GM18861 (cell line): Measurements from ENCODE around the gene GAD2.

Source experiments
- ATAC-seq: cut with Tn5 transposase; IDR thresholded peaks from one replicate; pipeline ENCODE4 v1.9.1; 2021; ENCODE audit not compliant: unreplicated experiment

Gene GAD2

GRCh38 chr10:26216585-26217395, at the start of gene GAD2:
Gene GAD2 (plus strand): TSS chr10:26216774. CDS start chr10:26216810, 36 bp downstream.
- ATAC-seq, result no peak

- no peak for ATAC-seq
Measured at GRCh38 chr10:26169466-26169865, 47.1 kb upstream of the GAD2 start.

DNA sequence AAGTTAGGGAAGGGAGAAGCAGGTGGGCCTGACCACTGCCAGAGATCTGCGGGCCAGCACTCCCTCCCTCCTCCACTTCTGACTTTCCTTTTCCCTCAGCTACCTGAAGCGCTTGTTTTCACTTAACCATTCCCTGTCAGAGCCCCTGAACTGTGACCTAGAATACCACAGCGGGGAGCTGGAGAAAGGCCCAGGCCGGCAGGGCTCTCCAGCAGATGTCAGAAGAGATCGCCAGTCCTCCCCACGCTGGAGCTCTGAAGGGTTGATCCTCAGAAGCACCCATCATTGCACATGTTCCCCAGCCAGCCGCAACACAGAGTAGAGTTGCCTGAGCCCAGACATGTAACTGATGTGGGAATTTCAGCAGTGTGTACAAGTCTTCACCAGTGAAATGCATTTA, 44.4 kb upstream of the GAD2 start:
- ATAC-seq, result no peak

DNA sequence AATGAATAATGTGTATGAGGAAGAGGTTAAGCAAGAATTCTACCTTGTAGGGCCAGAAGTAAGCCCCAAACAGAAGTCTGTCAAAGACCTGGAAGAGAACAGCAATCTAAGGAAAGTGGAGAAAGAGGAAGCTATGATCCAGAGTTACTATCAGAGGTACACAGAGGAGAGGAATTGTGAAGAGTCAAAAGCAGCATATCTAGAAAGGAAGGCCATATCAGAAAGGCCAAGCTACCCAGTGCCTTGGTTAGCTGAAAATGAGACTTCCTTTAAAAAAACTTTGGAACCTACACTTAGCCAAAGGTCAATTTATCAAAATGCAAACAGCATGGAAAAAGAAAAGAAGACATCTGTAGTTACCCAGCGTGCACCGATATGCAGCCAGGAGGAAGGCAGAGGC, 42.7 kb upstream of the GAD2 start:
- ATAC-seq, result no peak

DNA sequence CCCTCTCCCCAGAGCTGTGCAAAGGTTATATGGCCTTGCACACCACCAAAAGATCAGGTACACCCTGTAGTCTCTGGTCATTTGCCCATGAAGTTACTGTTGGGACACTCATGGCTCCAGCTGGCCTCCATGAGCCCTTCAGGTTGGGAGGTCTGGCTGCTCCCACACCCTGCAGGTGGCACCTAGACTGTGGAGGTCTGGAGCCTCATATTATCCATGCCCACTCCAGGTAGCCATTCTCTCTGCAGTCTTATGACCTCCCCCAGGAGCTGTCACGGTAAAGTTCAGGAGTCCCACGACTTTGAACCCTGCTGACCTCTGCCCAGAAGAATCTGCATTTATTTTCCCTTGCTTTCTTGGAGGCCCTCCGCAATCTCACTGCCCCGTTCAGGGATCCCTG, 39.2 kb upstream of the GAD2 start:
- ATAC-seq, result no peak

GRCh38 chr10:26194275-26194674, 22.3 kb upstream of the GAD2 start:
- no peak for ATAC-seq

GRCh38 chr10:26197248-26197647, 19.3 kb upstream of the GAD2 start:
- ATAC-seq, result no peak

DNA sequence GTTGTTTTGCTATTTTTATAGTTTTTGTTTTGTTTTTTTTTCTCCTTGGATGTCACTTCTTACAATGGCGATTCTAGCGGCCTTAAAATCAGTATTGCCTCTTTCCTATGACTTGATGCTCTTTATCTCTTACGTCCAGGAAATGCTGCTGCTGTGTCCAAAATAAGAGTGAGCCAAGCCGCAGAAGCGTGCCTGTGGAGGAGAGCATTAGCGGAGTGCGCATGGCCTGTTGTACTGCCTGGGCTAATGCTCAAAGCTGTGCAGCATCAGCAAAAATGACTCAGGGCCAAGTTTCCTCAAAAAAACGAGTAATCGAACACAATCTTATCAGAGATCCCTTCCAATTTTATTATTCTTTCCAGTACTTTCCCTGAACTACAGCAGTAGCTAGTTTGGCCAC, 18.5 kb upstream of the GAD2 start:
- ATAC-seq, result no peak

DNA sequence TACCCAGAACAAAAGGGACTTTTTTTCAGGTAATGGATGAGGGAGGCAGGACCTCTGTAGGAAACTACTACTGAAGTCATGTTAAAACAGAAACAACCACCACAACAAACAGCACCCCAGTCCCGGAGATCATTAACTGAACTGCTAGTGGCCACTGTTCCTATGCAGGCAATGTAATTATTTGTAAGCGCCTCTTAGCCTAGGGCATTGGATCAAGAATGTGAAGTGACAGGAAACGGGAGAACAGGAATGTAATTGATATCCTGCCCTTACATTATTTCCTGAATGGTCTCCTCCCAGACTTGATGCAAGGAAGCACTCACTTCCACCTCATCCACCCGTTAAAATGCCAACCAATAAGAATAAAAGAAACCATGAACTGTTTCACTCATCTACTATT, 16.7 kb upstream of the GAD2 start:
- no peak for ATAC-seq

DNA sequence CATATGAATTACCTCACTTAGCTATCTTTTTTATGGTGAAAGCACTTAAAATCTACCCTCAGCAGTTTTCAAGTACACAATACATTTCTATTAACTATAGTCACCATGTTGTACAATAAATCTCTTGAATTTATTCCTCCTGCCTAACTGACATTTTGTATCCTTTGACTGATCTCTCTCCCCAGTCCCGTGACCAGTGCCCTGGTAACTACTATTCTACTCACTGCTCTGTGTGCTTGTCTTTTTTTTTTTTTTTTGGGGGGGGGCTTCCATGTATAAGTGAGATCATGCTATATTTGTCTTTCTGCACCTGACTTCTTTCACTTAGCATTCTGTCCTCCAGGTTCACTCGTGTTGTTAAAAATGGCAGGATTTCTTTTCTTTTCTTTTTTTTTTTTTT, 11.4 kb upstream of the GAD2 start:
- no peak for ATAC-seq

- ATAC-seq, result no peak
Measured at GRCh38 chr10:26211781-26212444, 4.7 kb upstream of the GAD2 start.

DNA sequence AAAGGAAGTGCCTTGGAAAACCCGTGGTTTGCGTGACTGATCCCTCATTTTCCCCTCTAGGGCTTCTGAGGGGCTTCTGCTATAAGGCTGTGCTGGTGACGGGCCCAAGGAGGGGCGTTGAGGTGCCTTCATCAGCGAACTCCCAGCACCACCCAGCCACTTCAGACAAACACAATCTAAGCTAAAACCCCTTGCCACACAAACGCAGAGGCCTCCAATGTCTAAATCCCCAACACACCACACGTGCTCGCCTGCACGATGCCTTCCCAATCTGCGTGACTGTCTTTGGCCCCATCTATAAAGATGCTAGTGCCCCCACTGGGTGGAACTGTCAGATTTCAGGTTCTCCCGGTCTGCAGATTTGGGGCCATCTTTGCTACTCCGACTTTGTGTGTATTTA, 4.1 kb upstream of the GAD2 start:
- no peak for ATAC-seq

DNA sequence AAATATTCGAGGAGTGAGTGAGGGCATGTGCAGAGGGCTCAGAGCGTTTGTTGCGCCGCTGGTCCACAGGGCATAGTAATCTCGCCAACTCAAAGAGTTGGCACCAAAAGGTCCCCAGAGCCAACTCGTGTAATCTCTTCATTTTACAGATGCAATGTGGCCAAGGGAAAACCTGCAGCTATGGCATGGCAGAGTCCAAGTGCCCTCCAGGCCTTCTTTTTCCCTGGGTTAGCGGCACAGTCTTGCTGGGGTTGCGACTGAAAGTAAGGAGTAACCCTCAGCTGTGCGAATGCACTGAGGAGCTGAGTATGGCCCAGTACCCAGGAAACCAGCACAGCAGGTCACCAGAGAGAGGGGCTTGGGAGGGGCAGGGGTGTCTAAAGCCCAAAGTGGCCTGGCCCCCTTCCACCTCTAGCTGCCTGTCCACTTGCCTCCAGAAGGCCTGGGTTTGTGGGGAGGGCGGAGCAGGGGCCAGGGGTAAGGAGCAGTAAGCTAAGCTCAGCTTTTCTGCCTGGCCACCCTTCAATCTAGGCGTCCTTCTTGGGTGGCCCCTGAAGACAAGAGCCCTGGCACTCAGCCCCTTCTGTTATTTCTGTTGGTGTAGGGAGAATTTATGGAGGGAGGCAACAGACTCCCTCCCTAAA, 3.3 kb upstream of the GAD2 start:
- ATAC-seq, result no peak

GRCh38 chr10:26214004-26214403, 2.6 kb upstream of the GAD2 start:
- ATAC-seq, result no peak

DNA sequence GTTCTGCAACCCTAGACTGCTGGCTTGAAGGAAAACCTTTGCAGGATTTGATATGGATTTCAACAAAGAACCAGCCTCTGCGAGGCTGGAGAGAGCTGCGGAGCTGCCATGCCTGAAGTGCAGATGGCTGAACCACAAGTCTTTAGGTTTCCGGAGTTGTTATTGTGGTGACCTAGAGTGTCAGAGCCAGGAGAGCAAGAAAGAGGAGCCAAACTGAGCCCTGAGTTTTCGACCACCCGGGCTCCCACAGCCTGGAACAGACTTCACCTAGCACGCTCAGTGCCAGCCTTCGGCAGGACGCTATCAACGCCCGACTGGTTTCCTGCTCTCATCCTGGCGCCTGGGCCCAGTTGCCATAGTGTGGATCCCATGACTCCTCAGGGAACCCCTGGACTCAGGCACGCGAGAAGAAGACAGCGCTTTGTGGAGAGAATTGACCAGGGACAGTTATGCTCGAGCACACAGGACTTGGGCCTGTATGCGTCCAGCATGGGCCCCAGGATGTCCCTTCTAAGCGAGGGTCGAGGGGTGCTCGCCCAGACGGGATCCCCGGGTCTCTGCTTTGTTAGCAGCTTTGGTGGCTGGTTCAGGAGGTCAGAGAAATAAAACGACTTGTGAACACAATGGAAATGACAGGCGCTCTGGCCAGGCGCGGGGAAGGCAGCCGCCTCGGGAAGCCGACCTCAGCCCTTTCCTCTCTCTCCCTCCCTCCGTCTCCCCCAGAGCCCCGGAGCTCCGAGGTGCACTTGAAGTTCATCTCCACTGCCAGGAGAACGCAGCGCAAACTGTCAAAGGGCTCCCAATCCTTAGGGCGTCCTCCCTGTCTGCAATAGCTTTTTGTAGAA, 1.8 kb upstream of the GAD2 start:
- no peak for ATAC-seq

DNA sequence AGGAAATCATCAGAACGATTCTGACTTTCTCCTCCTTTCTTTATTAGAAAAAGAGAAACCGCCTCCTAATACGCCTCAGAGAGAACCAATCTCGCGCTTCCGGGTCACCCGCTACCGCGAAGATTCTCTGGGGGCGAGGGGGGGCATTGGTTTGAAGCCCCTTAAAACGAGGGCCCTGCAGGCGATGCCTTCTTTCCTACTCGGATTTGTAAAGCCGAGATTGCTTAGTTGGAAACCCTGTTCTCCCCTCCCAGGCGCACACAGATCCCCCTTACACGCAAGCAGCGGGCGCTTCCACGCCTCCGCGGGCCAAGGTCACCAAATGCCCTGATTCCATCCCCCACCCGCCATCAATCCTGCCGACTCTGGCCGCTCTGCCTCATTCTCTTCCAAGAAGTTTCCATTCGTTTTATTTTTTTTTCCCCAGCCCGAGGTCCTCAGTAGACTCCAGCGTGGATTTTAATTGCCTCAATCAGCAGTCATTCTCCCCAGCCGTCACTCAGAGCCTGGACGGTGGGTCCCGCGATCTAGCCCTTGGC, 1.1 kb upstream of the GAD2 start:
- ATAC-seq, result no peak

DNA sequence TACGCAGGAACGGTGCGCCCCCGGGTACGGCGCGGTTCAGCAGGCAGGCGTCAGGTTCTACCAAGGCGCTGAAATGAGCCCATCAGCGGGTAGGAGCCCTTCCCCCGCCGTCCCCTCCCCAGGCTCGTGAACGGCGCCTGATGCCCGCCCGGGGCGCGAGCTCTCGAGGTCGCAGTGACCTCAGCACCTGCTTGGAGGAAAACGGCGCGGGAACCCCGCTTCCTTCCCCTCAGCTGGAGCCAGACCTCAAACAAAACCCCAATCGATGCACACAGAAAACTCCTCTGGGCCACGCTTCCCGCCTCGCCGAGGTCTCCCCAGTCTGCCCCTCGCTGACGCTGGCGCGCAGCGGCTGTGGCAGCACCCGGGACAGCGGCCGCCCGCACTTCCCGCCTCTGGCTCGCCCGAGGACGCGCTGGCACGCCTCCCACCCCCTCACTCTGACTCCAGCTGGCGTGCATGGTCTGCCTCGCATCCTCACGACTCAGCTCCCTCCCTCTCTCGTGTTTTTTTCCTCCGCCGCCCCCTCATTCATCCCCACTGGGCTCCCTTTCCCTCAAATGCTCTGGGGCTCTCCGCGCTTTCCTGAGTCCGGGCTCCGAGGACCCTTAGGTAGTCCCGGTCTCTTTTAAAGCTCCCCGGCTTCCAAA, 514 bp upstream of the GAD2 start:
- ATAC-seq, result no peak

GRCh38 chr10:26217396-26218086, 967 bp downstream of the GAD2 start:
- no peak for ATAC-seq

GRCh38 chr10:26219676-26220075, 3.1 kb downstream of the GAD2 start:
- ATAC-seq, result no peak

DNA sequence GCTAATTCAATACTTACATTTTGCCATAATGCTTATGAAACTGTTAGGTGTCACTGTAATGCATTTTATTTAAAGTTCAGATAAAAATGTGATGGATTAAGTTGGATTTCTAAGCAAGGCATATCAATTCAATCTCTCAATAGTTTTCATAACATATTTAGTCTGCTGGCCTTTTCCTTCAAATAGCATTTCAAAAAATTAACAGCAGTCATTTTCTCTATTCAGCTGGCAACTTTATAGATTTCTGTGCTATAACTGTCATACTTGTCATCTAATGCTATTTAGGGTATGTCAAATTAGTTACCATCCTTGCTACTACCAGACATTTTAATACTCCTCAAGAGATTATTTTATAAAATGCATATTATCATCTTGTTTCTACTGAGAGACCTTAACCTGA, 4.3 kb downstream of the GAD2 start:
- no peak for ATAC-seq
